Upper lobe of left lung (tissue), 4 donors: ENCODE data around the gene STEAP1B.

Experiments
- POLR2A ChIP-seq, 4 donors: fragments of 450-650 bp; IDR thresholded peaks; one replicate each; pipeline ENCODE4 v1.5.1; 2016 to 2017; ENCODE audit warnings: antibody characterized with exemption in 4 of 4, mild to moderate bottlenecking in 2 of 4
- POLR2AphosphoS5 ChIP-seq, 2 donors: sonication (generic); formaldehyde crosslinking; IDR thresholded peaks; one replicate each; pipeline ENCODE4 v1.5.1; 2017; ENCODE audit warnings: antibody characterized with exemption in 2 of 2
- TF ChIP-seq, protein P1 (sequence below), 6 experiments: fragments of 450-650 bp in 4 of 6; fragments of 200-600 bp in 2 of 6; sonication (generic) in 2 of 6; IDR thresholded peaks; one replicate each; pipeline ENCODE4 v1.5.1; 2016 to 2019; ENCODE audit warnings: antibody characterized with exemption in 6 of 6

DNA sequence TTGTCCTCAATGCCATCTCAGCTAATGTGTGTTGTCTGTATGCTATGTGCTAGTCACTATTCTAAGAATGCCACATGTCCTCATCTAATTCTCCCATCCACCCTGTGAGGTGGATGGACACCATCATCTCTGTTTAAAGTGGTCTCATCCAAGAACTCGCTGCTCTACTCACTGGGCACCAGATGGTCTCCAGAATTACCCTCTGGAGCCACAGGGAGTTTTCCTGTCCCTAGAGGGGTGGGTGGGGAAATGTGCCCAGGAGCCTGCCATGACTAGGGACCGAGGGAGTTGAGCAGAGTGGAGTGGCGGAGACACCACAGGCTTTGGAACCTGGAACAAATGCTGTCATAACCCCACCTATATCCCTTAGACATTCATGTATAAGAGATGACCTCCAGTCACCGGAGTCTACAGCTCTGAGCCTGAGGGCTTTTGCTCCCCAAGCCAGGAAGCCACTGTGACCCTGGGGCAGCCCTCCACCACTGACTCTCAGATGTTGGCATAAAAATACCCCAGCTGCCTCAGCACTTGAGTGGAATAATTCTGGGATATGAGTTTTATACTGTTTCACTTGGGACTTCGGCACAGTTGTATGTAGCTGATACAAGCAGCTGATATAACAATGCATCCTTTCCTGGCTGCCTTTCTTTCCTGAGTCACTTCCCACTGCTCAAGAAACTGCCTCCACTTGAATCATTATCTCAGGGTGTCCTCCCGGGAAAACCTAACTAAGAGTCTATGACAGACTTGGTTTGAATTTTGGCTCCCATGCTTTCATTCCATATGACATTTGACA is 81.5 kb downstream of the STEAP1B start:
- TF ChIP-seq, protein P1, sequence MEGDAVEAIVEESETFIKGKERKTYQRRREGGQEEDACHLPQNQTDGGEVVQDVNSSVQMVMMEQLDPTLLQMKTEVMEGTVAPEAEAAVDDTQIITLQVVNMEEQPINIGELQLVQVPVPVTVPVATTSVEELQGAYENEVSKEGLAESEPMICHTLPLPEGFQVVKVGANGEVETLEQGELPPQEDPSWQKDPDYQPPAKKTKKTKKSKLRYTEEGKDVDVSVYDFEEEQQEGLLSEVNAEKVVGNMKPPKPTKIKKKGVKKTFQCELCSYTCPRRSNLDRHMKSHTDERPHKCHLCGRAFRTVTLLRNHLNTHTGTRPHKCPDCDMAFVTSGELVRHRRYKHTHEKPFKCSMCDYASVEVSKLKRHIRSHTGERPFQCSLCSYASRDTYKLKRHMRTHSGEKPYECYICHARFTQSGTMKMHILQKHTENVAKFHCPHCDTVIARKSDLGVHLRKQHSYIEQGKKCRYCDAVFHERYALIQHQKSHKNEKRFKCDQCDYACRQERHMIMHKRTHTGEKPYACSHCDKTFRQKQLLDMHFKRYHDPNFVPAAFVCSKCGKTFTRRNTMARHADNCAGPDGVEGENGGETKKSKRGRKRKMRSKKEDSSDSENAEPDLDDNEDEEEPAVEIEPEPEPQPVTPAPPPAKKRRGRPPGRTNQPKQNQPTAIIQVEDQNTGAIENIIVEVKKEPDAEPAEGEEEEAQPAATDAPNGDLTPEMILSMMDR (IDR thresholded peaks at IDR 0.05): no peak
- TF ChIP-seq POLR2AphosphoS5 (IDR thresholded peaks at IDR 0.05) (no peak), POLR2A (IDR thresholded peaks at IDR 0.05) (no peak)
